Peyer's patch (tissue), 4 donors: ENCODE data around the gene PLXNA4. TPM values are rescaled to one million over a fixed set of nuclear protein-coding genes. Genes with fewer than 3 reads are reported as not detected.

Experiments
- DNase-seq, 3 donors: peaks; one replicate each; pipeline ENCODE4 v3.0.0-alpha.2; 2017 to 2019
- H3K27ac ChIP-seq, 4 donors: fragments of 200-600 bp; sonication (generic); one replicate each; pipeline ENCODE4 v1.5.1; 2016 to 2019
- H3K27me3 ChIP-seq, 2 donors: fragments of 200-600 bp; sonication (generic); one replicate each; pipeline ENCODE4 v1.5.1; 2019
- H3K36me3 ChIP-seq, 3 donors: fragments of 200-600 bp; sonication (generic); one replicate each; pipeline ENCODE4 v1.5.1; 2016 to 2019
- H3K4me1 ChIP-seq, 4 donors: fragments of 200-600 bp; sonication (generic); one replicate each; pipeline ENCODE4 v1.5.1; 2016 to 2019
- H3K4me3 ChIP-seq, 4 donors: fragments of 200-600 bp; sonication (generic); 1 replicate in 3 of 4; 2 replicates in 1 of 4; pipeline ENCODE4 v1.5.1; 2016 to 2019; ENCODE audit warnings: mild to moderate bottlenecking in 1 of 4
- H3K9me3 ChIP-seq, 4 donors: fragments of 200-600 bp; sonication (generic); one replicate each; pipeline ENCODE4 v1.5.1; 2016 to 2019; ENCODE audit warnings: mild to moderate bottlenecking in 1 of 4
- POLR2A ChIP-seq, 2 donors: fragments of 450-650 bp; IDR thresholded peaks; one replicate each; pipeline ENCODE4 v1.5.1; 2017; ENCODE audit warnings: antibody characterized with exemption in 2 of 2, mild to moderate bottlenecking in 2 of 2, moderate library complexity in 2 of 2
- total RNA-seq, 4 donors: library from RNA; depleted of rRNA; stranded (reverse); fragments of >200 nt; gene quantifications; one replicate each; pipeline ENCODE4 v1.1.0, GENCODE V29; 2016
- TF ChIP-seq, protein P1 (sequence below), 6 experiments: fragments of 450-650 bp in 4 of 6; fragments of 200-600 bp in 2 of 6; sonication (generic) in 1 of 6; IDR thresholded peaks; one replicate each; pipeline ENCODE4 v1.5.1; 2017 to 2019; ENCODE audit warnings: antibody characterized with exemption in 6 of 6, mild to moderate bottlenecking in 3 of 6, moderate library complexity in 1 of 6

The PLXNA4 gene
- total RNA-seq, 4 donors from 2014 or later: 1.4 to 3.8 (median 3.0) TPM

DNA sequence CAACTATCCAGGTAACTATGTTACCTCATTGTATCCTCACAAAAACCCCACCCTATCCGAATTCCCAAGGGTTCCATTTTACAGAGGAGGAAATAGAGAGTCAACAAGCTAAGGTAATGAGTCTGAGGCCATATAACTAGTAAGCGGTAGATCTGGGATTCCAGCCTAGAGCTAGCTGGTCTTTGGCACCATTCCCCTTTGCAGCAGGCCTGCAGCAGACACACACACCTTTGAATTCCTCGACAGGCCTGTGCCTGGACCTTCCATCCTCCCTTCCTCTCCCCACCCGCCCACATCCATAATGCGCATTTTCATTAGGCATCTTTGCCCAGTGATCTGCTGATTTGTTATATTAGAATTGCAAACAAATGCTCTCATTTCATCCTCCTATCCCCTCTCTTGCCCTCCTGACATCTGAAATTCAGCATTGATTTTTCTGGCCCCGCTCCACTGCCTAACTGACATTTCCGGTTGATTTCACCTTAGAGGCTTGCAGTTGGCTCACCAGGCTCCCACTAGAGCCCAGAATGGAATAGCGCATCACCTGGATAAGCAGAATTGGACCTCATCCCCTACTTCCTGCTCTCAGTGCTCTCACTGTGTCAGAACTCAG is 129.5 kb downstream of the PLXNA4 start:
- TF ChIP-seq, protein P1, sequence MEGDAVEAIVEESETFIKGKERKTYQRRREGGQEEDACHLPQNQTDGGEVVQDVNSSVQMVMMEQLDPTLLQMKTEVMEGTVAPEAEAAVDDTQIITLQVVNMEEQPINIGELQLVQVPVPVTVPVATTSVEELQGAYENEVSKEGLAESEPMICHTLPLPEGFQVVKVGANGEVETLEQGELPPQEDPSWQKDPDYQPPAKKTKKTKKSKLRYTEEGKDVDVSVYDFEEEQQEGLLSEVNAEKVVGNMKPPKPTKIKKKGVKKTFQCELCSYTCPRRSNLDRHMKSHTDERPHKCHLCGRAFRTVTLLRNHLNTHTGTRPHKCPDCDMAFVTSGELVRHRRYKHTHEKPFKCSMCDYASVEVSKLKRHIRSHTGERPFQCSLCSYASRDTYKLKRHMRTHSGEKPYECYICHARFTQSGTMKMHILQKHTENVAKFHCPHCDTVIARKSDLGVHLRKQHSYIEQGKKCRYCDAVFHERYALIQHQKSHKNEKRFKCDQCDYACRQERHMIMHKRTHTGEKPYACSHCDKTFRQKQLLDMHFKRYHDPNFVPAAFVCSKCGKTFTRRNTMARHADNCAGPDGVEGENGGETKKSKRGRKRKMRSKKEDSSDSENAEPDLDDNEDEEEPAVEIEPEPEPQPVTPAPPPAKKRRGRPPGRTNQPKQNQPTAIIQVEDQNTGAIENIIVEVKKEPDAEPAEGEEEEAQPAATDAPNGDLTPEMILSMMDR (IDR thresholded peaks at IDR 0.05): no peak
- TF ChIP-seq POLR2A (IDR thresholded peaks at IDR 0.05): no peak
- Histone ChIP-seq H3K9me3 (no peaks in the 10 kb centered on the region), H3K27me3 (no peaks in the 10 kb centered on the region), H3K4me1 (no peaks in the 10 kb centered on the region), H3K36me3 (no peaks in the 10 kb centered on the region), H3K4me3 (no peak overlapping the region), H3K27ac (no peak overlapping the region)
- no peak for DNase-seq

DNA sequence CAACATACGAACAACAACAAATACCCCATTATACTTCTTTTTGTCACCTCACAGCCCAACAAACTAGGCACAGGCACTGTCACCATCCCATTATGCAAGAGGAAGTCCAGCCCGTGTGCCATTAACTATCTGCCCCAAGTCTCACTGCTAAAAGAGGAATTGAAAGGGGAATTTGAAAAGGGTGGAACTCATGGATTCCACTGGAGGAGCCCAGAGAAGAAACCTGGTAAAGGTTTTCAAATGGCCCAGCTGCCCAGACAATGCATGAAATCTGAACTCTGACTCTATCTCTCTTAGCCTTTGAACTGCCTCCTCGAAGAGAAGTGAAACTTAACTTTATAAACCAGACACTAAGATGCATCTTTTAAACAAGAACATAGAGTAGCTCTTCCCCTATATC is 130.0 kb downstream of the PLXNA4 start:
- Histone ChIP-seq H3K4me1 (no peaks in the 10 kb centered on the region), H3K9me3 (no peaks in the 10 kb centered on the region), H3K27me3 (no peaks in the 10 kb centered on the region), H3K36me3 (no peaks in the 10 kb centered on the region), H3K27ac (no peak overlapping the region), H3K4me3 (no peak overlapping the region)
- no peak for DNase-seq
- no peak for TF ChIP-seq POLR2A (IDR thresholded peaks at IDR 0.05)
- TF ChIP-seq, protein P1 (IDR thresholded peaks at IDR 0.05): no peak

DNA sequence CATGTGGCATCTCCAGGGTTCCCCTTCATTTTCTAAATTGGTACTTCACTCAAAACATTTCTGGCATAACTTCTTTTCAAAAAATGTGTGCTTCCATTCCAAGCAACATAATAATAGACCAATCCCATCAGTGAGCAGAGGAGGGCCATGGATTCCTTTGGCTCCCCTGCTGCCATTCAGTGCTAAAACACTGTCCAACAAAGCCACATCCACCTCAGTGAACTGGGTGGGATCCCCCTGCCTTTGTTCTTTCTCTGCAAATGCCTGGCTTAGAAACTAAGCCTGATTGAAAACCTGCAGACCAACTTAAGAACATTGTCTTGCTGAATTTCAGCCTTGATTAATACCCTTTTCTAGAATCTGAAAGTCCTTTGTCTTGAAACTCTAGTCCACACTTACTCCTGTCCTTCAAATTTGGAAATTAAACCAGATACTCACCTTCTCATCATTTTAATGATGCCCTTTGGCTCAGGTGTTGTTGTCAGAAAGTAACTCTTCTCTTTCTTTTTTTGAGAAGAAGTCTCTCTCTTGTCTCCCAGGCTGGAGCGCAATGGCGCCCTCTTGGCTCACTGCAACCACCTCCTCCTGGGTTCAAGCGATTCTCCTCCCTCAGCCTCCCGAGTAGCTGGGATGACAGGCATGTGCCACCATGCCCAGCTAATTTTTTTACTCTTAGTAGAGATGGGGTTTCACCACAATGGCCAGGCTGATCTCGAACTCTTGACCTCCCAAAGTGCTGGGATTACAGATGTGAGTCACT is 132.3 kb downstream of the PLXNA4 start:
- Histone ChIP-seq H3K27me3 (no peaks in the 10 kb centered on the region), H3K4me1 (no peaks in the 10 kb centered on the region), H3K36me3 (no peaks in the 10 kb centered on the region), H3K9me3 (no peaks in the 10 kb centered on the region), H3K27ac (no peak overlapping the region), H3K4me3 (no peak overlapping the region)
- TF ChIP-seq, protein P1 (IDR thresholded peaks at IDR 0.05): no peak
- TF ChIP-seq POLR2A (IDR thresholded peaks at IDR 0.05): no peak
- DNase-seq: no peak

DNA sequence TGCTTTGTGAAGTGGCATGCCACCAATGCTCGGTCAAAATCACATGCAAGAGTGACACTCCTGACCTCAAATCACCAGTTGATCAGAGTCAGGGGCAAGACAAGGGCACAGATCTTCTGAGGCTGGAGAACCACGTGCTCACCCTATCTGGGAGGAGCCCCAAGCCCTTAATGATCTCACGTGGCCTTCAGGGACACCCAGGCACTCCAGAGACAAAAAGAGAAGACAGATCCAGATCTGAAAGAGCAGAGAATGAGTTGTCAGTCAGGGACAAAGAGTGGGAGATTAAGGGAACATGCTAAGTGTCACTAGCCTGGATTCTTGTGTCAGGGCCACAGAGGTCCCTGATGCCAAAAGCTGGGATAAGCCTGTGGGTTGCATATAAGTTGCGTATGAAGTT is 134.3 kb downstream of the PLXNA4 start:
- no peak for DNase-seq
- TF ChIP-seq POLR2A (IDR thresholded peaks at IDR 0.05): no peak
- TF ChIP-seq, protein P1 (IDR thresholded peaks at IDR 0.05): no peak
- H3K4me1 ChIP-seq: no peaks in the 10 kb centered on the region
- H3K4me3 ChIP-seq: no peak overlapping the region
- H3K27ac ChIP-seq: no peak overlapping the region
- no peaks in the 10 kb centered on the region for H3K27me3 ChIP-seq
- H3K9me3 ChIP-seq: no peaks in the 10 kb centered on the region
- H3K36me3 ChIP-seq: no peaks in the 10 kb centered on the region

DNA sequence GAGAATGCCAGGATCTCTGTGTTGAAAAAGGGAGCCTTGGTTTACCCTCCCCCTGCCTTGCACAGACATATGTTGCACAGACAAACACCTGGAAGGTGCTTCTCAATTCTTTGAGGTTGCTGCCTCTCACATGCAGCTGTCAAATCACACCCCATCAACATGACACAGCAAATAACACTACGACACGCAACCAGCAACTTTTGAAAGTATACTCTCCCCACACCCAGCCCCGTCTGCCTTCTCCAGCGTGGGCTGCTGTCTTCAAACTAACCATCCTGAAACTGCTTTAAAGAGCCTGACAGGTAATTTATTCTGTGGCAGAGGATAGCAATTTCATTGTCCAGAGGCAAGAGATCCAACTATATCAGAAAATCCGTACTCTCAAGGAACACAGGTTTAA is 136.1 kb downstream of the PLXNA4 start:
- Histone ChIP-seq H3K9me3 (no peaks in the 10 kb centered on the region), H3K36me3 (no peaks in the 10 kb centered on the region), H3K4me3 (no peak overlapping the region), H3K4me1 (no peaks in the 10 kb centered on the region), H3K27ac (no peak overlapping the region), H3K27me3 (no peaks in the 10 kb centered on the region)
- DNase-seq: no peak
- TF ChIP-seq POLR2A (IDR thresholded peaks at IDR 0.05): no peak
- TF ChIP-seq, protein P1 (IDR thresholded peaks at IDR 0.05): no peak
